ENCODE measurements around the gene PSAP. TPM values are rescaled to one million over a fixed set of nuclear protein-coding genes. Genes with fewer than 3 reads are reported as not detected.
"Not testable (repeated sequence)": the region's sequence is repeated elsewhere in the genome, so short reads cannot be mapped to it uniquely, and the experiment has no call there.

PSAP gene
- total RNA-seq, 6 experiments from 2014 or later = 520 to 743 (median 570) TPM

GRCh38 chr10:71877821-71878220, 26.8 kb upstream of the PSAP start:
- Histone ChIP-seq H3K36me3 (no peaks in the 10 kb centered on the region), H3K9me3 (no peaks in the 10 kb centered on the region), H3K4me3 (no peak overlapping the region), H3K4me1 (no peaks in the 10 kb centered on the region), H3K27me3 (no peaks in the 10 kb centered on the region), H3K27ac (no peak overlapping the region)
- DNase-seq = no peak
- ATAC-seq = no peak
- intact Hi-C loops (cut with DNase I) = no loop called here
- TF ChIP-seq CTCF (IDR thresholded peaks at IDR 0.05) (no peak), POLR2A (IDR thresholded peaks at IDR 0.05) (no peak)
- 50% methylated on average over 2 of the region's 4 CpGs for WGBS (ENCODE audit: insufficient coverage, low coverage, low lambda C conversion rate, missing lambda C conversion rate)

GRCh38 chr10:71874680-71875354, 23.8 kb upstream of the PSAP start:
- intact Hi-C loops (cut with DNase I); H3K27me3 ChIP-seq; ATAC-seq; DNase-seq; H3K36me3 ChIP-seq; H3K27ac ChIP-seq; H3K4me3 ChIP-seq; H3K4me1 ChIP-seq; H3K9me3 ChIP-seq: not testable (repeated sequence)
- 57% methylated on average over 8 of the region's 13 CpGs for WGBS (ENCODE audit: insufficient coverage, low coverage, low lambda C conversion rate, missing lambda C conversion rate)

- H3K27ac ChIP-seq = no peak overlapping the region
These were observed 22.6 kb upstream of the PSAP start for GRCh38 chr10:71873582-71874211.

GRCh38 chr10:71869601-71870000, 18.6 kb upstream of the PSAP start:
- H3K4me3 ChIP-seq; H3K36me3 ChIP-seq; intact Hi-C loops (cut with DNase I); H3K9me3 ChIP-seq; H3K4me1 ChIP-seq; H3K27me3 ChIP-seq; ATAC-seq; H3K27ac ChIP-seq: not testable (repeated sequence)
- peak in 1 of 3 donors; percentile 54 for DNase-seq
- WGBS (ENCODE audit: insufficient coverage, low coverage, low lambda C conversion rate, missing lambda C conversion rate) = no CpG with 5 or more reads among the region's 32 CpGs

More at GRCh38 chr10:71873582-71874211, 22.6 kb upstream of the PSAP start:
- Histone ChIP-seq H3K36me3 (no peaks in the 10 kb centered on the region), H3K4me1 (no peaks in the 10 kb centered on the region), H3K9me3 (no peaks in the 10 kb centered on the region), H3K4me3 (no peak overlapping the region), H3K27me3 (no peaks in the 10 kb centered on the region)
- ATAC-seq = peak in 2 of 4 donors; percentile 40 to 60
- intact Hi-C loops (cut with DNase I) = no loop called here
- DNase-seq = peak in 1 of 3 donors; percentile 17
- TF ChIP-seq POLR2A (IDR thresholded peaks at IDR 0.05) (no peak), CTCF (IDR thresholded peaks at IDR 0.05) (no peak)
- 40% methylated on average over 1 of the region's 7 CpGs for WGBS (ENCODE audit: insufficient coverage, low coverage, low lambda C conversion rate, missing lambda C conversion rate)

- DNase-seq (peak; percentile 44 to 60 (median 60)), ATAC-seq (peak; percentile 57 to 80 (median 70))
- WGBS (ENCODE audit: insufficient coverage, low coverage, low lambda C conversion rate, missing lambda C conversion rate) = 78% methylated on average over 3 of the region's 5 CpGs
- Histone ChIP-seq H3K4me3 (no peak overlapping the region), H3K27ac (no peak overlapping the region), H3K27me3 (no peaks in the 10 kb centered on the region), H3K9me3 (no peaks in the 10 kb centered on the region), H3K36me3 (no peaks in the 10 kb centered on the region), H3K4me1 (no peaks in the 10 kb centered on the region)
- TF ChIP-seq POLR2A (IDR thresholded peaks at IDR 0.05) = no peak
- no peak for TF ChIP-seq CTCF (IDR thresholded peaks at IDR 0.05)
- intact Hi-C loops (cut with DNase I) = no loop called here
These were observed 17.2 kb upstream of the PSAP start for GRCh38 chr10:71868192-71868697.

Data from right lobe of liver (tissue), 6 donors.